HCT116 (cell line): ENCODE data around the gene ZBTB17. TPM values are rescaled to one million over a fixed set of nuclear protein-coding genes. Genes with fewer than 3 reads are reported as not detected.
A peak's percentile ranks its signal among the peaks of the same experiment; 100 is the strongest.

Experiments
- ATAC-seq: fragments of 200-7000 bp; cut with Tn5 transposase; 2 replicates; pipeline ENCODE4 v1.9.1; 2020; ENCODE audit warnings: mild to moderate bottlenecking, moderate library complexity
- BruUV-seq: library from RNA; stranded (reverse); fragments of 400-500 nt; replicated peaks from 2 replicates; lab custom pipeline; 2021; lab: Mats Ljungman, UMichigan
- CTCF ChIA-PET: fragments of 300-600 bp; sonication (Branson Sonifier 250); formaldehyde crosslinking; loops from one replicate; lab custom pipeline; 2021; ENCODE audit warnings: antibody characterized with exemption; lab: Charles Lee
- POLR2A ChIA-PET: fragments of 300-600, 350-600 bp; sonication (Branson Sonifier 250); formaldehyde crosslinking; loops from one replicate; lab custom pipeline; 2021; ENCODE audit warnings: antibody characterized with exemption; lab: Charles Lee
- RAD21 ChIA-PET, 2 experiments: fragments of 300-600 bp; sonication (Branson Sonifier 250); formaldehyde crosslinking; loops; one replicate each; lab custom pipeline; 2023; ENCODE audit warnings: low total read pairs in 2 of 2; ENCODE audit not compliant: uncharacterized antibody in 2 of 2, unreplicated experiment in 2 of 2, low non-redundant PET in 1 of 2; lab: Charles Lee
- DNase-seq: peaks from one replicate; pipeline ENCODE4 v3.0.0-alpha.2; 2010; ENCODE audit warnings: low read depth, low spot score
- H2AFZ ChIP-seq: fragments of 200-600 bp; shearing (Covaris generic), sonication (generic); 2 replicates; pipeline ENCODE4 v1.6.1; 2017; ENCODE audit warnings: low read depth, mixed run types, mixed read lengths, antibody characterized with exemption, low read length; ENCODE audit not compliant: poor library complexity, severe bottlenecking
- H3K27ac ChIP-seq: 2 replicates; pipeline ENCODE4 v1.5.1; 2012; ENCODE audit warnings: low read depth, low read length
- H3K27me3 ChIP-seq: fragments of 200-600 bp; sonication (generic); 2 replicates; pipeline ENCODE4 v1.6.1; 2016; ENCODE audit warnings: mixed run types, low read length, mixed read lengths; ENCODE audit not compliant: insufficient read depth
- H3K36me3 ChIP-seq, 2 experiments: fragments of 200-500 bp in 1 of 2; fragments of 200-600 bp in 1 of 2; sonication (Bioruptor generic) in 1 of 2; sonication (generic) in 1 of 2; 2 replicates each; pipeline versions ENCODE4 v1.5.1 to v1.6.1; 2014 to 2016; ENCODE audit warnings: low read length in 2 of 2, inconsistent platforms in 1 of 2, mixed read lengths in 1 of 2, mixed run types in 1 of 2; ENCODE audit not compliant: insufficient read depth in 2 of 2, control insufficient read depth in 1 of 2
- H3K4me1 ChIP-seq, 2 experiments: fragments of 200-600 bp in 1 of 2; sonication (generic) in 1 of 2; 2 replicates each; pipeline versions ENCODE4 v1.5.1 to v1.6.1; 2012 to 2017; ENCODE audit warnings: low read length in 2 of 2, inconsistent platforms in 1 of 2, mild to moderate bottlenecking in 1 of 2, mixed read lengths in 1 of 2, mixed run types in 1 of 2, moderate library complexity in 1 of 2; ENCODE audit not compliant: insufficient read depth in 2 of 2, control insufficient read depth in 1 of 2
- H3K4me2 ChIP-seq: fragments of 200-600 bp; sonication (generic); 2 replicates; pipeline ENCODE4 v1.6.1; 2017; ENCODE audit warnings: mixed run types, low read length, mixed read lengths
- H3K4me3 ChIP-seq, 2 experiments: fragments of 200-600 bp in 1 of 2; sonication (generic) in 1 of 2; replicated peaks in 1 of 2; 2 replicates each; pipeline ENCODE4 v1.5.1; 2011 to 2016; ENCODE audit warnings: low read length in 2 of 2, control low read depth in 1 of 2, low read depth in 1 of 2, mild to moderate bottlenecking in 1 of 2, mixed read lengths in 1 of 2, mixed run types in 1 of 2
- H3K79me2 ChIP-seq: fragments of 200-600 bp; sonication (generic); 2 replicates; pipeline ENCODE4 v1.6.1; 2017; ENCODE audit warnings: mild to moderate bottlenecking, mixed run types, low read length, moderate library complexity, mixed read lengths; ENCODE audit not compliant: insufficient read depth
- H3K9ac ChIP-seq: fragments of 200-600 bp; sonication (generic); 2 replicates; pipeline ENCODE4 v1.6.1; 2016; ENCODE audit warnings: low read length, mixed read lengths
- H3K9me2 ChIP-seq: fragments of 200-600 bp; sonication (generic), shearing (Covaris generic); 2 replicates; pipeline ENCODE4 v1.6.1; 2017; ENCODE audit warnings: mixed run types, mild to moderate bottlenecking, moderate library complexity; ENCODE audit not compliant: insufficient read depth
- H3K9me3 ChIP-seq, 2 experiments: fragments of 200-500 bp in 1 of 2; fragments of 200-600 bp in 1 of 2; sonication (Bioruptor generic) in 1 of 2; sonication (generic) in 1 of 2; 2 replicates each; pipeline ENCODE4 v1.6.1; 2014 to 2017; ENCODE audit warnings: low read length in 2 of 2, mixed read lengths in 2 of 2, inconsistent platforms in 1 of 2, low read depth in 1 of 2, mild to moderate bottlenecking in 1 of 2, mixed run types in 1 of 2, moderate library complexity in 1 of 2; ENCODE audit not compliant: control insufficient read depth in 1 of 2, insufficient read depth in 1 of 2
- H4K20me1 ChIP-seq: fragments of 200-600 bp; sonication (generic), shearing (Covaris generic); 2 replicates; pipeline ENCODE4 v1.6.1; 2017; ENCODE audit warnings: mixed run types, mild to moderate bottlenecking, moderate library complexity; ENCODE audit not compliant: insufficient read depth
- CBX3 ChIP-seq: IDR thresholded peaks from 2 replicates; pipeline ENCODE4 v1.6.1; 2012; ENCODE audit warnings: low read depth
- CEBPB ChIP-seq: IDR thresholded peaks from 2 replicates; pipeline ENCODE4 v1.6.1; 2012; ENCODE audit warnings: low read depth
- EGR1 ChIP-seq: IDR thresholded peaks from 2 replicates; pipeline ENCODE4 v1.6.1; 2012; ENCODE audit warnings: low read depth
- ELF1 ChIP-seq: IDR thresholded peaks from 2 replicates; pipeline ENCODE4 v1.6.1; 2012; ENCODE audit warnings: low read depth, borderline replicate concordance
- JUND ChIP-seq: IDR thresholded peaks from 2 replicates; pipeline ENCODE4 v1.6.1; 2012
- POLR2A ChIP-seq: IDR thresholded peaks from 2 replicates; pipeline ENCODE4 v1.7.0; 2011; ENCODE audit warnings: borderline replicate concordance; ENCODE audit not compliant: insufficient read depth, insufficient read length; ENCODE audit errors: extremely low read depth
- POLR2AphosphoS5 ChIP-seq: IDR thresholded peaks from 2 replicates; pipeline ENCODE4 v1.6.1; 2011; ENCODE audit warnings: mild to moderate bottlenecking, low read depth, low read length, moderate library complexity
- SP1 ChIP-seq: IDR thresholded peaks from 2 replicates; pipeline ENCODE4 v1.6.1; 2012; ENCODE audit warnings: low read depth
- TCF7L2 ChIP-seq: IDR thresholded peaks from 2 replicates; pipeline ENCODE4 v1.7.0; 2011; ENCODE audit warnings: borderline replicate concordance, inconsistent platforms; ENCODE audit not compliant: insufficient read depth, insufficient read length; ENCODE audit errors: extremely low read depth
- YY1 ChIP-seq: IDR thresholded peaks from 2 replicates; pipeline ENCODE4 v1.6.1; 2011; ENCODE audit warnings: low read length, low read depth, moderate library complexity, mild to moderate bottlenecking; ENCODE audit not compliant: insufficient replicate concordance; ENCODE audit errors: extremely low read depth
- ZNF274 ChIP-seq: fragments of 200-500 bp; sonication (Bioruptor generic); IDR thresholded peaks from 2 replicates; pipeline ENCODE4 v1.6.1; 2014; ENCODE audit warnings: mild to moderate bottlenecking, low read depth, low read length, inconsistent platforms
- intact Hi-C: fragments of 100-400 bp; cut with micrococcal nuclease; formaldehyde crosslinking; loops from 2 replicates; pipeline ENCODE4 v1.10.0; 2022
- total RNA-seq: library from RNA; stranded (reverse); gene quantifications from one replicate; pipeline ENCODE4 v1.2.1, GENCODE V29; 2021; ENCODE audit not compliant: unreplicated experiment
- TF ChIP-seq, protein P1 (sequence below): IDR thresholded peaks from 2 replicates; pipeline ENCODE4 v1.6.1; 2012
- TF ChIP-seq, protein P2 (sequence below), 3 experiments: fragments of 200-600 bp in 1 of 3; sonication (generic) in 1 of 3; IDR thresholded peaks in 2 of 3; conservative IDR thresholded peaks in 1 of 3; 2 replicates each; pipeline ENCODE4 v1.5.1; 2012 to 2017; ENCODE audit warnings: low read depth in 2 of 3, low read length in 2 of 3, antibody characterized with exemption in 1 of 3, borderline replicate concordance in 1 of 3, control low read depth in 1 of 3, mild to moderate bottlenecking in 1 of 3, mixed read lengths in 1 of 3, mixed run types in 1 of 3, moderate library complexity in 1 of 3; ENCODE audit not compliant: insufficient read depth in 1 of 3
- TF ChIP-seq, protein P3 (sequence below): IDR thresholded peaks from 2 replicates; pipeline ENCODE4 v1.6.1; 2012

Gene ZBTB17
- total RNA-seq, 1 experiment from 2014 or later, result 31.6 TPM

DNA sequence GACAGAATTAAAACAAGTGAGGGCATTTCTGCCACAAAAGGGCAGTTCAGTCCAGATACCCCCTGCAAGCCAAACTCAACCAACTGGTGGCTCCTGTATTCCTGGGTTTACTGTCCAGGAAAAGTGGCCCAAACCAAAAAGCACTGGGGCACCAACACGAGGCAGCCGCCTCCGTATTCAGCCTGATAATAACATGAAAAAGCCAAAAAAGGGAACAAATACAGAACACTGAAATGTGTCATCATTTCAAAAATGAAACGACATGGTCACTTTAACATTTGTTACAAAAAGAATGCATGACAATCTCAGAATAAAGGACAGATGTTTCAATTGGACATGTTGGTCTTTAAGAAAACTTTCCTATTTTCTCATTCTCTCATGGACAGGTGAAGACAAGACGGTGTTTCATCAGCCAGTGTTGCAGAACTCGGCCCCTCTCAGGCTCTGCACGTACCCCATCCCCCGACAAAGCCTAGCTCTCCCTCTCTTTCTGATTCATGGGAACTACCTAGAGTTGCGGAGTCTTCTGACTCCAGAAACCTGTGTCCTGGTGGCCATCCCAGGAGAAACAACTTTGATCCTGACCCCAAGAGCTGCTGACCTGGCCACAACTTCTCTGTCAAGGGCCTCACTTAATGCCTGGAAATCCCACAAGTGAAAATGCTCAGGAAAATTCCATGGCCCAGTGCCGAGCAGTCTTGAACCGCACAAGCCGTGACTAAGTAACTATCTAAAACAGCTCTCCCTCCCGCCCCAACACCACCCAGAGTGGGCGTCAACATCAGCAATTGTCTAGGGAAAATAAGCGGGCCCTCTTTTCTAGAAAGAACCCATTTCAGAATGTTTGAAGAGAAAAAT is 27.1 kb downstream of the ZBTB17 start:
- POLR2A ChIA-PET, result no interaction called here
- H3K27ac ChIP-seq, result peak overlapping the region; percentile 37; the same call in 1 of the 2 replicates
- H3K9ac ChIP-seq, result peak overlapping the region; percentile 41

DNA sequence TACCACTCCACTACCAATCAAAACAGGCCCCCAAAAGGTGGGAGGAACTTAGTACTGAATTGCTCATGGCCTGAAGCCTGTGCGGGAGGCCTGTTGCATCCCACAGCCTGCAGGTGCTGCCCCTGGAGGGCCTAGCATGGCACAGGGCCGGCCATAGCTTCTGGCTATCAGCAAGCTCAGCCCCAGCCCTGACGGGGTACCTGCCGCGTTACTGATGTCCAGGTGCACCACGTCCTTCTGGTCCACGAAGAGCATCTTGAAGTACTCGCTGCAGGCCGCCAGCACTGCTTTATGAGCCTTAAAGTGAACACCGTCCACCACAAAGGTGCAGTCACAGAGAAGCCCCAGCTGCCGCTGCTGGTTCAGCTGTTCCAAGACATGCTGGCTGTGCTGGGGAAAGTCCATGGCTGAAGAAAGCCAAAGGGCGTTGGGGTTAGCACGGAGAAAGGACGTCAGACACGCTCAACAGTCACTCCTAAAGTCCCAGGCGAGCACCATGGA is 27.8 kb downstream of the ZBTB17 start:
- Histone ChIP-seq H4K20me1 (no peaks in the 10 kb centered on the region), H3K27me3 (no peaks in the 10 kb centered on the region), H3K27ac (no peak overlapping the region), H3K9me3 (no peaks in the 10 kb centered on the region), H3K9me2 (no peaks in the 10 kb centered on the region), H3K4me1 (peaks cover 31 to 46% of the 10 kb centered on the region in 2 experiments), H3K4me2 (no peak overlapping the region), H3K9ac (no peak overlapping the region), H3K4me3 (no peak overlapping the region), H3K79me2 (peaks cover 24% of the 10 kb centered on the region; the same call in 1 of the 2 replicates), H2AFZ (no peak overlapping the region), H3K36me3 (peaks cover 8 to 11% of the 10 kb centered on the region in 2 experiments; a peak in 3 of 4 replicates)
- BruUV-seq, result no TSS peak
- ChIA-PET CTCF (no interaction called here), RAD21 (no interaction called here), POLR2A (no interaction called here)
- ATAC-seq, result no peak
- intact Hi-C loops, result no loop called here
- DNase-seq, result no peak
- no peak for TF ChIP-seq JUND
- TF ChIP-seq ELF1, result no peak
- TF ChIP-seq CEBPB, result no peak
- no peak for TF ChIP-seq TCF7L2
- TF ChIP-seq POLR2A, result no peak
- TF ChIP-seq EGR1, result no peak
- TF ChIP-seq CBX3, result no peak
- TF ChIP-seq, protein P1, sequence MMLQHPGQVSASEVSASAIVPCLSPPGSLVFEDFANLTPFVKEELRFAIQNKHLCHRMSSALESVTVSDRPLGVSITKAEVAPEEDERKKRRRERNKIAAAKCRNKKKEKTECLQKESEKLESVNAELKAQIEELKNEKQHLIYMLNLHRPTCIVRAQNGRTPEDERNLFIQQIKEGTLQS, result no peak
- TF ChIP-seq, protein P2, sequence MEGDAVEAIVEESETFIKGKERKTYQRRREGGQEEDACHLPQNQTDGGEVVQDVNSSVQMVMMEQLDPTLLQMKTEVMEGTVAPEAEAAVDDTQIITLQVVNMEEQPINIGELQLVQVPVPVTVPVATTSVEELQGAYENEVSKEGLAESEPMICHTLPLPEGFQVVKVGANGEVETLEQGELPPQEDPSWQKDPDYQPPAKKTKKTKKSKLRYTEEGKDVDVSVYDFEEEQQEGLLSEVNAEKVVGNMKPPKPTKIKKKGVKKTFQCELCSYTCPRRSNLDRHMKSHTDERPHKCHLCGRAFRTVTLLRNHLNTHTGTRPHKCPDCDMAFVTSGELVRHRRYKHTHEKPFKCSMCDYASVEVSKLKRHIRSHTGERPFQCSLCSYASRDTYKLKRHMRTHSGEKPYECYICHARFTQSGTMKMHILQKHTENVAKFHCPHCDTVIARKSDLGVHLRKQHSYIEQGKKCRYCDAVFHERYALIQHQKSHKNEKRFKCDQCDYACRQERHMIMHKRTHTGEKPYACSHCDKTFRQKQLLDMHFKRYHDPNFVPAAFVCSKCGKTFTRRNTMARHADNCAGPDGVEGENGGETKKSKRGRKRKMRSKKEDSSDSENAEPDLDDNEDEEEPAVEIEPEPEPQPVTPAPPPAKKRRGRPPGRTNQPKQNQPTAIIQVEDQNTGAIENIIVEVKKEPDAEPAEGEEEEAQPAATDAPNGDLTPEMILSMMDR (IDR thresholded peaks at IDR 0.05 in 2 of 3, conservative IDR thresholded peaks at IDR 0.05 in 1 of 3; ENCODE audit: borderline replicate concordance in 1 of 3, insufficient read depth in 1 of 3, low read depth in 2 of 3, low read length in 2 of 3), result no peak
- TF ChIP-seq, protein P3, sequence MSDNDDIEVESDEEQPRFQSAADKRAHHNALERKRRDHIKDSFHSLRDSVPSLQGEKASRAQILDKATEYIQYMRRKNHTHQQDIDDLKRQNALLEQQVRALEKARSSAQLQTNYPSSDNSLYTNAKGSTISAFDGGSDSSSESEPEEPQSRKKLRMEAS, result no peak
- TF ChIP-seq SP1, result no peak
- TF ChIP-seq ZNF274, result no peak
- no peak for TF ChIP-seq POLR2AphosphoS5
- no peak for TF ChIP-seq YY1

More for the DNA sequence above, 27.1 kb downstream of the ZBTB17 start:
- Histone ChIP-seq H4K20me1 (no peaks in the 10 kb centered on the region), H3K4me1 (peaks cover 33 to 52% of the 10 kb centered on the region in 2 experiments), H3K4me3 (0 out of 4 replicates have a peak overlapping the region, but pooled peaks of 1 of the 2 experiments have one; percentile 13), H3K79me2 (peaks cover 30% of the 10 kb centered on the region; the same call in 1 of the 2 replicates), H3K9me2 (no peaks in the 10 kb centered on the region), H3K27me3 (no peaks in the 10 kb centered on the region), H3K9me3 (no peaks in the 10 kb centered on the region), H3K36me3 (peaks cover 5 to 7% of the 10 kb centered on the region in 2 experiments; a peak in 2 of 4 replicates), H3K4me2 (peak overlapping the region; percentile 58), H2AFZ (no peak overlapping the region)
- no peak for DNase-seq
- BruUV-seq, result no TSS peak
- ATAC-seq, result no peak
- TF ChIP-seq SP1, result no peak
- RAD21 ChIA-PET, result no interaction called here
- CTCF ChIA-PET, result no interaction called here
- intact Hi-C loops, result no loop called here
